Measurements from ENCODE around the gene CRB3. TPM values are rescaled to one million over a fixed set of nuclear protein-coding genes. Genes with fewer than 3 reads are reported as not detected.

CRB3 gene
- total RNA-seq, 1 donor, result 0.43 TPM

- DNase-seq (ENCODE audit: low read depth), result no peak
Measured at GRCh38 chr19:6451583-6452222, 12.4 kb upstream of the CRB3 start.

DNA sequence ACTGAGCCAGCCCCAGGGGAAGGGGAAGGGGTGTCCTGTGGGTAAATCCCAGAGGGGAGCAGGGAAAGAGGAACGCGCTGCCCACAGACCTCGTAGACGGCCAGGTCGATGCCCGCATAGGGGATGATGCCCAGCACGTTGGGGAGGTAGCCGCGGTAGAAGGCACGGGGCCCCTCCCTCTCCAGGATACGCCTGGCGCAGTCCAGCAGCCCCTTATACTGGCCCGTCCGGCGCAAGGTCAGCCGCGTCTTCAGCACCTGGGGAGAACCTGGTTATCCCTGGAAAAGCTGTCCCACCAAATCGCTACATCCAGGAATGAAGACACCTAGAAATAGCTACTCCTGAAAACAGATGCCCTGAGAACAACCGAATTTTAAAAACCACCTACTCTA is 11.9 kb upstream of the CRB3 start:
- TF ChIP-seq, protein P1, sequence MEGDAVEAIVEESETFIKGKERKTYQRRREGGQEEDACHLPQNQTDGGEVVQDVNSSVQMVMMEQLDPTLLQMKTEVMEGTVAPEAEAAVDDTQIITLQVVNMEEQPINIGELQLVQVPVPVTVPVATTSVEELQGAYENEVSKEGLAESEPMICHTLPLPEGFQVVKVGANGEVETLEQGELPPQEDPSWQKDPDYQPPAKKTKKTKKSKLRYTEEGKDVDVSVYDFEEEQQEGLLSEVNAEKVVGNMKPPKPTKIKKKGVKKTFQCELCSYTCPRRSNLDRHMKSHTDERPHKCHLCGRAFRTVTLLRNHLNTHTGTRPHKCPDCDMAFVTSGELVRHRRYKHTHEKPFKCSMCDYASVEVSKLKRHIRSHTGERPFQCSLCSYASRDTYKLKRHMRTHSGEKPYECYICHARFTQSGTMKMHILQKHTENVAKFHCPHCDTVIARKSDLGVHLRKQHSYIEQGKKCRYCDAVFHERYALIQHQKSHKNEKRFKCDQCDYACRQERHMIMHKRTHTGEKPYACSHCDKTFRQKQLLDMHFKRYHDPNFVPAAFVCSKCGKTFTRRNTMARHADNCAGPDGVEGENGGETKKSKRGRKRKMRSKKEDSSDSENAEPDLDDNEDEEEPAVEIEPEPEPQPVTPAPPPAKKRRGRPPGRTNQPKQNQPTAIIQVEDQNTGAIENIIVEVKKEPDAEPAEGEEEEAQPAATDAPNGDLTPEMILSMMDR (IDR thresholded peaks at IDR 0.05; ENCODE audit: insufficient read depth, low read depth, low read length), result no peak
- no peak for DNase-seq (ENCODE audit: low read depth)
- no peak overlapping the region for H3K4me3 ChIP-seq (ENCODE audit: low read depth, low read length)

More at GRCh38 chr19:6451583-6452222, 12.4 kb upstream of the CRB3 start:
- H3K4me3 ChIP-seq (ENCODE audit: low read depth, low read length), result no peak overlapping the region
- TF ChIP-seq, protein P1 (IDR thresholded peaks at IDR 0.05; ENCODE audit: insufficient read depth, low read depth, low read length), result no peak

DNA sequence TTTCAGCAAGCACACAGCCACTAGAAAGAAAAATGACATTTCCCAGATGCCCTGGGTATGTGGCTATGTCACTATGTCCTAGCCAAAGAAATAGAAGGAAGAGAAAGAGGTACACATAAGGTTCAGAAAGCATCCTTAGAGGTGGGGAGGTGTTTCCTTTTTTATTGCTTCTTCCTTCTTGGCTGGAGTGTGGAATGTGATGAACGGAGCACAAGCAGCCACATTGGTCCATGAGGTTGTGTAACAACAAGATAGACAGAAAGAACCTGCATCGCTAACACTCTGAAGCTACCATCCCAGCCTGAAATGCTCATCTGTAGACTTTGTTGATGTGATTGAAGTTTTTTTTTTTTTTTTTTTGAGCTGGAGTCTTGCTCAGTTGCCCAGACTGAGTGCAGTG is 11.2 kb upstream of the CRB3 start:
- DNase-seq (ENCODE audit: low read depth), result no peak
- TF ChIP-seq, protein P1 (IDR thresholded peaks at IDR 0.05; ENCODE audit: insufficient read depth, low read depth, low read length), result no peak
- no peak overlapping the region for H3K4me3 ChIP-seq (ENCODE audit: low read depth, low read length)

GRCh38 chr19:6453951-6454565 is 10.0 kb upstream of the CRB3 start:
- no peak for DNase-seq (ENCODE audit: low read depth)
- TF ChIP-seq, protein P1 (IDR thresholded peaks at IDR 0.05; ENCODE audit: insufficient read depth, low read depth, low read length), result no peak
- no peak overlapping the region for H3K4me3 ChIP-seq (ENCODE audit: low read depth, low read length)

DNA sequence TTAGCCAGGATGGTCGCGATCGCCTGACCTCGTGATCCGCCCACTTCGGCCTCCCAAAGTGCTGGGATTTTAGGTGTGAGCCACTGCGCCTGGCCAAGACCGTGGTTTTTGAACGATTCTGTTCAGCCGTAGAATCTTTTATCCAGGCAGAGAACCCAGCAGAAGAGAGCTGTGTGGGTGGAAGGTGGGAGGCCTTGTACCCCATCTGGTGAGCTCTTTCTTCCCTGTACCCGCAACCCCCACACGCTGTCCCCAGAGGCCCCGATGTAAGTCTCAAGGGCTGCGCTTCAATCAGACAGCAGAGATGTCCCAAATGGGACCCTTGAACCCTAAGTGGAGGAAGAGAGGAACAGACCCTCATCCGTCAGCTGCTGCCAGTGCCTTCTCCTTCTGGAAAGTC is 8.1 kb upstream of the CRB3 start:
- H3K4me3 ChIP-seq (ENCODE audit: low read depth, low read length), result no peak overlapping the region
- no peak for DNase-seq (ENCODE audit: low read depth)
- TF ChIP-seq, protein P1 (IDR thresholded peaks at IDR 0.05; ENCODE audit: insufficient read depth, low read depth, low read length), result no peak

DNA sequence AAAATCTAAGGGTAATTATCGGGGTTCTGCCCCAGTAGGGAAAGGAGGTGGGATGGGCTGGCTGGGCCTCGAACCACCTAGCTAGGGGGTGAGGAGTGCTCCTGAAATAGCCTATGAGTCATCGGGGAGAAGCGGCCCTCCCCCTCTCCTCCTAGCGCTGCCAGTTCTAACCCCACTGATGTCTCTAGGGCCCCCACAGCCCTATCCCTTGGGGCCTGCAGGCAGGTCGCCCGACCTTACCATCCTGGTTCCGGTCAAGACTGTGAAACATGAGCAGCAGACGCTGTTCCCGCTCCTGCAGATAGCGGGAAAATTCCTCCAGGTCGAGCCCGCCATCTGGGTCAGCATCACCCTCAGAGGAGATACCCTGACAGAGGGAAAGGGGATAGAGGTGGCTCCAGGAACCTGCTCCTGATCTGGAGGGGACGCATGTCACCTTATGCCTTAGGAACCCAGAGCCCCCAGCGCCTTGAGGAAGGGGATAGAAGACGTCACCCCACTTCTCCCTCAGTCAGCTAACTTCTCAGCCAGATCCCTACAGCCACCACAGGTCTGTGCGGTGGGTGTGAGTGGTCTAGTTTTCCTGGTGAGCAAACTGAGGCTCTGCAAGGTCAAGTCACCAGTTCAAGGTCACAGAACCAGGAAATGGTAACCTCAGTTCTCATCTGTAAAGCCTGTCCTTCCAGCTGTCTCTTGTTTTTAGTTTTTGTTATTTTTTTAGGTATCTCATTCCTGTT is 5.9 kb upstream of the CRB3 start:
- TF ChIP-seq, protein P1 (IDR thresholded peaks at IDR 0.05; ENCODE audit: insufficient read depth, low read depth, low read length), result no peak
- no peak overlapping the region for H3K4me3 ChIP-seq (ENCODE audit: low read depth, low read length)
- no peak for DNase-seq (ENCODE audit: low read depth)

All from fibroblast of villous mesenchyme (primary cell).